Activated CD8-positive, alpha-beta T cell treated with anti-CD3 and anti-CD28 coated beads for 36 hours (primary cell): ENCODE measurements around the gene PCDH12. TPM values are rescaled to one million over a fixed set of nuclear protein-coding genes. Genes with fewer than 3 reads are reported as not detected.

ENCODE experiments used
- ATAC-seq: fragments of 200-7000 bp; cut with Tn5 transposase; one replicate; pipeline ENCODE4 v1.10.0; 2021; ENCODE audit warnings: mild to moderate bottlenecking, moderate library complexity
- CTCF ChIA-PET: fragments of 350-600 bp; sonication (Branson Sonifier 250); formaldehyde crosslinking; loops from one replicate; lab custom pipeline; 2021; ENCODE audit warnings: antibody characterized with exemption; lab: Charles Lee
- POLR2A ChIA-PET: fragments of 350-600 bp; sonication (Branson Sonifier 250); formaldehyde crosslinking; loops from one replicate; lab custom pipeline; 2021; ENCODE audit warnings: antibody characterized with exemption; lab: Charles Lee
- DNase-seq: peaks from one replicate; pipeline ENCODE4 v3.0.0-alpha.2; 2020
- H3K27ac Mint-ChIP-seq: one replicate; pipeline ENCODE4 v1.8.0; 2021; ENCODE audit warnings: mild to moderate bottlenecking, mixed read lengths
- H3K27me3 Mint-ChIP-seq: one replicate; pipeline ENCODE4 v1.8.0; 2021; ENCODE audit warnings: mixed read lengths
- H3K36me3 Mint-ChIP-seq: one replicate; pipeline ENCODE4 v1.8.0; 2021; ENCODE audit warnings: low read depth, mixed read lengths
- H3K4me1 Mint-ChIP-seq: one replicate; pipeline ENCODE4 v1.8.0; 2021; ENCODE audit warnings: low read depth, mixed read lengths
- H3K4me3 Mint-ChIP-seq: one replicate; pipeline ENCODE4 v1.8.0; 2021; ENCODE audit warnings: mild to moderate bottlenecking, moderate library complexity, mixed read lengths
- H3K9me3 Mint-ChIP-seq: one replicate; pipeline ENCODE4 v1.8.0; 2021; ENCODE audit warnings: mixed read lengths
- intact Hi-C: fragments of 100-400 bp; cut with micrococcal nuclease; formaldehyde crosslinking; loops from one replicate; pipeline ENCODE4 v1.10.0; 2022
- total RNA-seq, 2 experiments: library from RNA; stranded (reverse); gene quantifications; one replicate each; pipeline ENCODE4 v1.2.3, GENCODE V29; 2021
- TF ChIP-seq, protein P1 (sequence below): fragments of 200-600 bp; IDR thresholded peaks from one replicate; pipeline ENCODE4 v1.8.0; 2022; ENCODE audit warnings: antibody characterized with exemption, mild to moderate bottlenecking

The PCDH12 gene
- under 1 TPM; 0.31 to 0.61 TPM for total RNA-seq

DNA sequence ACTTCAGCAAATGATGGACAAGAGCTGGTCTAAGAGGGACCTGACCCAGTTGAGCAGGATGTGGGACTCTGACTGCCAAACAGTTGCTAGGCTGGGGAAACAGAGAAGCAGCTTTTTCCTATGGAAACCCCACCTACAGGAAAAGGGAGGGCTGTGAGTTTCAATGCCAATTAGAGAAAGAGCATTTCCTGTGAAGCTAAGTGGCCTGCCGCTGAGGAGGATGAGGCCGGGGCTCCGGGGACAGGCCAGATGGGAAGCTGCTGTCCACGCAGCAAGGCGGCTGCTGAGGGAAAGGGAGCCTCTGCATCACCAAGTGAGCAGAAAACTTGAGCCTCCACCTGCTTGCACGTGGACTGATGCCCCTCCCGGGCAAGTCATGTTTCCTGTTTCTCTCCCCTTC lies at the start of gene PCDH12:
Gene PCDH12 (minus strand): TSS at position 90 of the 400 bp plus-strand sequence. CDS start 351 bp downstream, outside the sequence.
- POLR2A ChIA-PET: interaction anchor here (0.6 to 1.9 kb wide), 3 partner anchors 10 to 18 kb away, joined by 3 to 9 read pairs (median 6); partner anchors contain the start of gene RNF14
- TF ChIP-seq, protein P1, sequence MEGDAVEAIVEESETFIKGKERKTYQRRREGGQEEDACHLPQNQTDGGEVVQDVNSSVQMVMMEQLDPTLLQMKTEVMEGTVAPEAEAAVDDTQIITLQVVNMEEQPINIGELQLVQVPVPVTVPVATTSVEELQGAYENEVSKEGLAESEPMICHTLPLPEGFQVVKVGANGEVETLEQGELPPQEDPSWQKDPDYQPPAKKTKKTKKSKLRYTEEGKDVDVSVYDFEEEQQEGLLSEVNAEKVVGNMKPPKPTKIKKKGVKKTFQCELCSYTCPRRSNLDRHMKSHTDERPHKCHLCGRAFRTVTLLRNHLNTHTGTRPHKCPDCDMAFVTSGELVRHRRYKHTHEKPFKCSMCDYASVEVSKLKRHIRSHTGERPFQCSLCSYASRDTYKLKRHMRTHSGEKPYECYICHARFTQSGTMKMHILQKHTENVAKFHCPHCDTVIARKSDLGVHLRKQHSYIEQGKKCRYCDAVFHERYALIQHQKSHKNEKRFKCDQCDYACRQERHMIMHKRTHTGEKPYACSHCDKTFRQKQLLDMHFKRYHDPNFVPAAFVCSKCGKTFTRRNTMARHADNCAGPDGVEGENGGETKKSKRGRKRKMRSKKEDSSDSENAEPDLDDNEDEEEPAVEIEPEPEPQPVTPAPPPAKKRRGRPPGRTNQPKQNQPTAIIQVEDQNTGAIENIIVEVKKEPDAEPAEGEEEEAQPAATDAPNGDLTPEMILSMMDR: no peak
- Mint-ChIP-seq H3K4me3 (peak within 1 kb of the TSS; percentile 79), H3K36me3 (peaks cover 1% of the 10 kb centered on the region), H3K4me1 (peaks cover 45% of the 10 kb centered on the region), H3K27ac (peak within 1 kb of the TSS; percentile 90), H3K27me3 (no peaks in the 10 kb centered on the region), H3K9me3 (no peaks in the 10 kb centered on the region)
- CTCF ChIA-PET: interaction anchor here (0.7 to 9.3 kb wide), 11 partner anchors 11 to 293 kb away, joined by 3 to 204 read pairs (median 9); partner anchors contain the start of genes DELE1, PCDH1 and RNF14
- peak; percentile 38 for DNase-seq
- ATAC-seq: peak; percentile 26
- intact Hi-C loops: no loop called here

DNA sequence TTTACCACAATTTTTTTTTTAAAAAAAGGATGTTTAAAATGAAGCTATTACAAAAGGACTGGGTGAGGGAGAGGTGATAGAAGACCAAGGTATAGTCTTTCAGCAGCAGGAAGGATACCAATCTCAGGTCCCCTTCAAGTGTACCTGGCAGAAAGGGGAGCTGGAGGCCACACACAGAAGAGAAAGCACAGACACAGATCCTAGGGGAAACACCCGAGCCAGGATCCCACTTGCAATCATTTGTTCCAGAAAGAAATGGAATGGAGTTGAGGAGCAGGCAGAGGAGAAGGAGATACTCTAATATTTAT lies 49.2 kb upstream of the PCDH12 start:
- DNase-seq (no peak), ATAC-seq (no peak)
- Mint-ChIP-seq H3K27ac (peak overlapping the region; percentile 95), H3K36me3 (peaks cover 85% of the 10 kb centered on the region), H3K27me3 (no peaks in the 10 kb centered on the region), H3K4me1 (peaks cover 79% of the 10 kb centered on the region), H3K4me3 (peak overlapping the region; percentile 48), H3K9me3 (no peaks in the 10 kb centered on the region)
- POLR2A ChIA-PET: interaction anchor here (0.6 to 12.5 kb wide), 8 partner anchors 8 to 350 kb away, joined by 3 to 129 read pairs (median 4); partner anchors contain the start of genes NDFIP1 and RNF14
- TF ChIP-seq, protein P1: no peak
- CTCF ChIA-PET: interaction anchor here (1.0 to 37.7 kb wide), 11 partner anchors 11 to 143 kb away, joined by 3 to 592 read pairs (median 4); partner anchors contain the start of gene RNF14
- intact Hi-C loops: loop anchor here (5.0 kb wide), 1 partner anchor 35 kb away; no protein-coding TSS in a partner anchor

DNA sequence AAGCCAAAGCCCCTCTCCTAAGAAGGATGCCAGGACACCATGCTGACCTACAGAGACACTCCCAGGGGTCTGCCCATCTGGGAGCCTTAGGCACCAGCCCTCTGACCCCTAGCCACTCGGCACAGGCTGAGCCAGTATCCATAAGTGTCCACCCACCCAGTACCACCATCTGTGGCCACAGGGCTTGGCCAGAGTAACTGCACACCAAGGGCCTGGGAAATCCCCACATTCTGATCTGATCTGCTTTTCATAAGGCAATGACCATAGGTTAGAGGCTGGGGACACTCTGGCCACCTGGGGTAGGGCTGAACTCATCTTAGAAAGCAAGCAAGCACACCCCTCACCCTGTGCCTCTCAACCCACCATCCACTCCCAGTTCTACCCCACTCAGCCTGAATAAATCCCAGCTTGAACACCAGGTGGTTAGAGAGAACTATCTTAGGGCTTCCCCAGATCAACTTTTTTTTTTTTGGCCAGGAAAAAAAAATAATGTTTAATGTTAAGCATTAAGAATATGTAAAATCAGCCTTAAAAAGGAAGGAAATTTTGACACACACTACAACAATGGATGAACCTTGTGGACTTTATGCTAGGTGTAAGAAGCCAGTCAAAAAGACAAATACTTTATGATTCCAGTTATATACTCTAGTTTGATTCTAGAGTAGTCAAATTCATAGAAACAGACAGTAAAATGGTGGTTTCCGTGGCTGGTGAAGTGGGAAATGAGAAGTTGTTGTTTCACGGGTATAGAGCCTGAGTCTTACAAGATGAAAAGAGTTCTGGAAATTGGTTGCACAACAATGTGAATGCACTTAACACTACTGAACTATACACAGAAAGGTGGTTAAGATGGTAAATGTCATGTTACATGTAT lies 48.6 kb upstream of the PCDH12 start:
- Mint-ChIP-seq H3K4me1 (peaks cover 76% of the 10 kb centered on the region), H3K4me3 (peak overlapping the region; percentile 48), H3K9me3 (no peaks in the 10 kb centered on the region), H3K27ac (peak overlapping the region; percentile 95), H3K36me3 (peaks cover 85% of the 10 kb centered on the region), H3K27me3 (no peaks in the 10 kb centered on the region)
- intact Hi-C loops: loop anchor here (5.0 kb wide), 1 partner anchor 34 kb away; no protein-coding TSS in a partner anchor
- ATAC-seq: peak; percentile 86
- TF ChIP-seq, protein P1: no peak
- ChIA-PET CTCF (interaction anchor here (1.0 to 37.7 kb wide), 10 partner anchors 14 to 144 kb away, joined by 3 to 592 read pairs (median 5); partner anchors contain the start of gene RNF14), POLR2A (interaction anchor here (0.6 to 12.5 kb wide), 11 partner anchors 8 to 351 kb away, joined by 3 to 129 read pairs (median 4); partner anchors contain the start of genes GNPDA1, NDFIP1 and RNF14)
- peak; percentile 85 for DNase-seq

DNA sequence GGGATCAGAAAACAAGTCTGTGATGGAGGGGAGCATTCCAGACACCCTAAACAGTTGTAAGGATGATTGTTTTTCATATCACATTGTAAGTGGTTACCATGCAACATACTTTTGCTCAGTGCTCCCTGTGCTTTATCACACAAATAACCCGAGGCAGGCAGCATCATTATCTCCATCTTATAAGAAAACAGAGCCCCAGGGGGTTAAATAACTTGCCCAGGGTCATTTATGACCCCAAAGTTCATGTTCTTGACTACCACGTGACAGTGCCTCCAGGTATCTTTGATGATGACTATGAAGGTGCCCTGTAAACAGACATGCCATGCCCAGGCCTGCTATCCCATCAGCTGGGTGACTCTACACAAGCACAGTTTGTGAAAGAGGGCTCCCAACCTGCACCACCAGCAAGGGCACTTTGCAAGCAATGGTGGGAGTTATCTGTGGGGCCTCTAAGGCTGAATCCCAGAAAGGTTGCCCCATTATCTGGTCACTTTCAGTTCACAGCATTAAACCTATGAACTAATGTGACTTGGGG lies 45.3 kb upstream of the PCDH12 start:
- H3K36me3 Mint-ChIP-seq: peaks cover 79% of the 10 kb centered on the region
- H3K9me3 Mint-ChIP-seq: no peaks in the 10 kb centered on the region
- no peak overlapping the region for H3K4me3 Mint-ChIP-seq
- no peak for DNase-seq
- TF ChIP-seq, protein P1: no peak
- H3K27ac Mint-ChIP-seq: peak overlapping the region; percentile 84
- ChIA-PET CTCF (interaction anchor here (0.5 to 37.7 kb wide), 9 partner anchors 9 to 147 kb away, joined by 3 to 592 read pairs (median 3); partner anchors contain the start of genes GNPDA1 and RNF14), POLR2A (interaction anchor here (0.6 to 6.7 kb wide), 2 partner anchors 12 to 533 kb away, joined by 3 to 52 read pairs; partner anchors contain the start of gene GNPDA1)
- intact Hi-C loops: no loop called here
- no peaks in the 10 kb centered on the region for H3K27me3 Mint-ChIP-seq
- ATAC-seq: no peak
- H3K4me1 Mint-ChIP-seq: peaks cover 67% of the 10 kb centered on the region
